22Rv1 (cell line): ENCODE results near the gene NR4A1.

ENCODE experiments used
- CTCF ChIP-seq: fragments of 450-650 bp; IDR thresholded peaks from 2 replicates; pipeline ENCODE4 v1.5.1; 2017; ENCODE audit warnings: mild to moderate bottlenecking
- ZFX ChIP-seq: fragments of 450-650 bp; IDR thresholded peaks from 2 replicates; pipeline ENCODE4 v1.6.1; 2017; ENCODE audit warnings: antibody characterized with exemption, borderline replicate concordance

GRCh38 chr12:52067081-52067374, 15.8 kb downstream of the NR4A1 start:
- TF ChIP-seq CTCF (no peak), ZFX (no peak)
